HEK293 (cell line): ENCODE data around the gene PPP1R10.

ENCODE experiments used
- ZBTB20 ChIP-seq: fragments of 450-650 bp; formaldehyde crosslinking; IDR thresholded peaks from 2 replicates; pipeline ENCODE4 v1.5.1; 2016; ENCODE audit warnings: missing biosample characterization, missing genetic modification characterization
- ZNF23 ChIP-seq: fragments of 450-650 bp; formaldehyde crosslinking; IDR thresholded peaks from 2 replicates; pipeline ENCODE4 v1.5.1; 2016; ENCODE audit warnings: missing biosample characterization, missing genetic modification characterization, borderline replicate concordance
- ZNF335 ChIP-seq: fragments of 450-650 bp; formaldehyde crosslinking; conservative IDR thresholded peaks from 2 replicates; pipeline ENCODE4 v1.5.1; 2016; ENCODE audit warnings: missing biosample characterization, missing genetic modification characterization
- ZNF830 ChIP-seq: fragments of 450-650 bp; IDR thresholded peaks from 2 replicates; pipeline ENCODE4 v1.5.0; 2018; ENCODE audit warnings: missing biosample characterization, missing genetic modification characterization, low read depth, mild to moderate bottlenecking, moderate library complexity
- TF ChIP-seq, protein P1 (sequence below): fragments of 450-650 bp; formaldehyde crosslinking; IDR thresholded peaks from 2 replicates; pipeline ENCODE4 v1.5.1; 2016; ENCODE audit warnings: missing biosample characterization, missing genetic modification characterization

DNA sequence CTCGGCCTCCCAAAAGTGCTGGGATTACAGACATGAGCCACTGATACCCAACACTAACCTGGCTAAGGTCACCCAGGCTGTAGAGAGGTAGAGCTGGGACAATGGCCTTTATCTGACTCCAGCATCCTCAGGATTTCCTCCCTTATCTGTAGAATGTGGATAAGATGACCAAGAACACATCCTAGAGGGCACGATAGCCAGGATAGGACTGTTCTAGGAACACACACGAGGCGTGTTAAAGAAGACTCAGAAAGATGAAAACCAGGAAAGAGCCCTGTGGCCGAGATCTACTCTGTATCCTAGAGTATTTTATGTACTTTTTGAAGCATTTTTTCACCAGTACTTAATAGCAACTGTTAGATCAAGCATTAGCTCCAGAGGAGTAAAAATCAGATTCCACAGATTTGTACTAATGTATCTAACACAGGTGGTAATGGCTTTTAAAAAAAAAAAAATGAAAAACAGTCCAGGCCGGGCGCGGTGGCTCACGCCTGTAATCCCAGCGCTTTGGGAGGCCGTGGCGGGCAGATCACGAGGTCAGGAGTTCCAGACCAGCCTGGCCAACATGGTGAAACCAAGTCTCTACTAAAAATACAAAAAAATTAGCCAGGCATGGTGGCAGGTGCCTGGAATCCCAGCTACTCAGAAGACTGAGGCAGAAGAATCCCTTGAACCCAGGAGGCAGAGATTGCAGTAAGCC, 17.3 kb downstream of the PPP1R10 start:
- TF ChIP-seq ZBTB20 (tag by site-specific recombination) (no peak), ZNF23 (tag by site-specific recombination) (no peak), ZNF830 (no peak), ZNF335 (tag by site-specific recombination) (no peak)
- TF ChIP-seq, protein P1, sequence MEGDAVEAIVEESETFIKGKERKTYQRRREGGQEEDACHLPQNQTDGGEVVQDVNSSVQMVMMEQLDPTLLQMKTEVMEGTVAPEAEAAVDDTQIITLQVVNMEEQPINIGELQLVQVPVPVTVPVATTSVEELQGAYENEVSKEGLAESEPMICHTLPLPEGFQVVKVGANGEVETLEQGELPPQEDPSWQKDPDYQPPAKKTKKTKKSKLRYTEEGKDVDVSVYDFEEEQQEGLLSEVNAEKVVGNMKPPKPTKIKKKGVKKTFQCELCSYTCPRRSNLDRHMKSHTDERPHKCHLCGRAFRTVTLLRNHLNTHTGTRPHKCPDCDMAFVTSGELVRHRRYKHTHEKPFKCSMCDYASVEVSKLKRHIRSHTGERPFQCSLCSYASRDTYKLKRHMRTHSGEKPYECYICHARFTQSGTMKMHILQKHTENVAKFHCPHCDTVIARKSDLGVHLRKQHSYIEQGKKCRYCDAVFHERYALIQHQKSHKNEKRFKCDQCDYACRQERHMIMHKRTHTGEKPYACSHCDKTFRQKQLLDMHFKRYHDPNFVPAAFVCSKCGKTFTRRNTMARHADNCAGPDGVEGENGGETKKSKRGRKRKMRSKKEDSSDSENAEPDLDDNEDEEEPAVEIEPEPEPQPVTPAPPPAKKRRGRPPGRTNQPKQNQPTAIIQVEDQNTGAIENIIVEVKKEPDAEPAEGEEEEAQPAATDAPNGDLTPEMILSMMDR (tag by site-specific recombination), result no peak
